ENCODE measurements around the gene SWAP70. TPM values are rescaled to one million over a fixed set of nuclear protein-coding genes. Genes with fewer than 3 reads are reported as not detected.

The SWAP70 gene
- total RNA-seq, 1 donor from 2014 or later, result 15.2 TPM

GRCh38 chr11:9772218-9772617 lies 108.3 kb downstream of the SWAP70 start:
- TF ChIP-seq CTCF (conservative IDR thresholded peaks at IDR 0.05; ENCODE audit: low read depth, low read length), result no peak
- no peak for DNase-seq (ENCODE audit: low read depth)
- no peak overlapping the region for H3K4me3 ChIP-seq (ENCODE audit: low read depth, low read length)

GRCh38 chr11:9773524-9773923 lies 109.6 kb downstream of the SWAP70 start:
- TF ChIP-seq CTCF (conservative IDR thresholded peaks at IDR 0.05; ENCODE audit: low read depth, low read length), result no peak
- DNase-seq (ENCODE audit: low read depth), result no peak
- H3K4me3 ChIP-seq (ENCODE audit: low read depth, low read length), result no peak overlapping the region

- no peak overlapping the region for H3K4me3 ChIP-seq (ENCODE audit: low read depth, low read length)
- DNase-seq (ENCODE audit: low read depth), result no peak
- TF ChIP-seq CTCF (conservative IDR thresholded peaks at IDR 0.05; ENCODE audit: low read depth, low read length), result no peak
Observed at GRCh38 chr11:9774109-9774508, 110.2 kb downstream of the SWAP70 start.

GRCh38 chr11:9774591-9775397 lies 110.9 kb downstream of the SWAP70 start:
- TF ChIP-seq CTCF (conservative IDR thresholded peaks at IDR 0.05; ENCODE audit: low read depth, low read length), result no peak
- DNase-seq (ENCODE audit: low read depth), result no peak
- H3K4me3 ChIP-seq (ENCODE audit: low read depth, low read length), result no peak overlapping the region

- no peak overlapping the region for H3K4me3 ChIP-seq (ENCODE audit: low read depth, low read length)
- TF ChIP-seq CTCF (conservative IDR thresholded peaks at IDR 0.05; ENCODE audit: low read depth, low read length), result no peak
Observed at GRCh38 chr11:9775398-9775779, 111.5 kb downstream of the SWAP70 start.

GRCh38 chr11:9776203-9776602 lies 112.3 kb downstream of the SWAP70 start:
- TF ChIP-seq CTCF (conservative IDR thresholded peaks at IDR 0.05; ENCODE audit: low read depth, low read length), result no peak
- H3K4me3 ChIP-seq (ENCODE audit: low read depth, low read length), result no peak overlapping the region
- no peak for DNase-seq (ENCODE audit: low read depth)

More at GRCh38 chr11:9775398-9775779, 111.5 kb downstream of the SWAP70 start:
- no peak for DNase-seq (ENCODE audit: low read depth)

- no peak for TF ChIP-seq CTCF (conservative IDR thresholded peaks at IDR 0.05; ENCODE audit: low read depth, low read length)
- H3K4me3 ChIP-seq (ENCODE audit: low read depth, low read length), result no peak overlapping the region
- DNase-seq (ENCODE audit: low read depth), result no peak
Observed at GRCh38 chr11:9777066-9777465, 113.2 kb downstream of the SWAP70 start.
